Cardiac fibroblast (primary cell): ENCODE measurements around the gene VPS33B.
A peak's percentile ranks its signal among the peaks of the same experiment; 100 is the strongest.

Experiments used
- DNase-seq, 2 donors: peaks; one replicate each; pipeline versions ENCODE4 v3.0.0 to v3.0.0-alpha.2; 2010; ENCODE audit warnings: low read depth in 2 of 2
- H3K4me3 ChIP-seq, 2 donors: replicated peaks in 1 of 2; 1 replicate in 1 of 2; 2 replicates in 1 of 2; pipeline ENCODE4 v1.5.1; 2011; ENCODE audit warnings: low read depth in 2 of 2, low read length in 2 of 2, mild to moderate bottlenecking in 2 of 2, moderate library complexity in 1 of 2
- TF ChIP-seq, protein P1 (sequence below): IDR thresholded peaks from one replicate; pipeline ENCODE4 v1.5.1; 2011; ENCODE audit warnings: low read depth, mild to moderate bottlenecking, low read length, inconsistent platforms

Gene VPS33B

DNA sequence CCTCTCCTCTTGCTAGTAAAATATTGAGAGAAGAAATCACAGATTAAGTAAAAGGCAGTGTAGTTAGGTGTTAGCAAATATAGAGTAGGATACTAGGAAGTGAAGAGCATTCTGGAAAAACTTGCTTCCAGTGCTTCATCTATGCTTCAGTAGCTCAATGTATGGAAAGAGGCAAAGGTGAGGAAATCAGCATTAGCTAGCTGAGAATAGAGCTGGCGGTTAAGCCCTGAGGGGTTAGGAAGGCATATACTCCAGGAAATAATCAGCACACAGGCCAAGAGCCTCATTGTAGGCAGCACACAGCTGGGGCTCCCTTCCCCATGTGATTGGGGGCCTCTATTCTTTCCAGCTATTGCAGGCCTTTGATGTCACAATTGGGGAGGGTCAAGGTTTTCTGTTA lies 54.0 kb downstream of the VPS33B start:
- DNase-seq = no peak
- H3K4me3 ChIP-seq = no peak overlapping the region
- TF ChIP-seq, protein P1, sequence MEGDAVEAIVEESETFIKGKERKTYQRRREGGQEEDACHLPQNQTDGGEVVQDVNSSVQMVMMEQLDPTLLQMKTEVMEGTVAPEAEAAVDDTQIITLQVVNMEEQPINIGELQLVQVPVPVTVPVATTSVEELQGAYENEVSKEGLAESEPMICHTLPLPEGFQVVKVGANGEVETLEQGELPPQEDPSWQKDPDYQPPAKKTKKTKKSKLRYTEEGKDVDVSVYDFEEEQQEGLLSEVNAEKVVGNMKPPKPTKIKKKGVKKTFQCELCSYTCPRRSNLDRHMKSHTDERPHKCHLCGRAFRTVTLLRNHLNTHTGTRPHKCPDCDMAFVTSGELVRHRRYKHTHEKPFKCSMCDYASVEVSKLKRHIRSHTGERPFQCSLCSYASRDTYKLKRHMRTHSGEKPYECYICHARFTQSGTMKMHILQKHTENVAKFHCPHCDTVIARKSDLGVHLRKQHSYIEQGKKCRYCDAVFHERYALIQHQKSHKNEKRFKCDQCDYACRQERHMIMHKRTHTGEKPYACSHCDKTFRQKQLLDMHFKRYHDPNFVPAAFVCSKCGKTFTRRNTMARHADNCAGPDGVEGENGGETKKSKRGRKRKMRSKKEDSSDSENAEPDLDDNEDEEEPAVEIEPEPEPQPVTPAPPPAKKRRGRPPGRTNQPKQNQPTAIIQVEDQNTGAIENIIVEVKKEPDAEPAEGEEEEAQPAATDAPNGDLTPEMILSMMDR = no peak

DNA sequence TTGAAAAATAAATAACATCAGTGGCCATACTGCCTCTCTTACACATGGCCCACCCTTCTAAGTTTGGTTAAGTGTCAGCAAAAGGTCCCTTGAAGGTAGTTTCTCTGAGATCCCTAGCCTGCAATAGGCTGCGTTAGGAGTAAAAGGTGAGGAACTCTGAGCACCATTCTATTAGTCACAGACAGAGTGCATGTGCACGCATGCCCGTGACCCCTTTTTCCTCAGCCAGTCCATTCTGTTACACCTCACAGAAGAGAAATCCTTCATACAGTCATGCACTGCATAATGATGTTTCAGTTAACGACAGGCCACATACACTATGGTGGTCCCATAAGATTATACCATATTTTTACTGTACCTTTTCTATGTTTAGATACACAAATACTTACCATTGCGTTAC lies 55.2 kb downstream of the VPS33B start:
- DNase-seq = no peak
- no peak overlapping the region for H3K4me3 ChIP-seq
- TF ChIP-seq, protein P1 = no peak

DNA sequence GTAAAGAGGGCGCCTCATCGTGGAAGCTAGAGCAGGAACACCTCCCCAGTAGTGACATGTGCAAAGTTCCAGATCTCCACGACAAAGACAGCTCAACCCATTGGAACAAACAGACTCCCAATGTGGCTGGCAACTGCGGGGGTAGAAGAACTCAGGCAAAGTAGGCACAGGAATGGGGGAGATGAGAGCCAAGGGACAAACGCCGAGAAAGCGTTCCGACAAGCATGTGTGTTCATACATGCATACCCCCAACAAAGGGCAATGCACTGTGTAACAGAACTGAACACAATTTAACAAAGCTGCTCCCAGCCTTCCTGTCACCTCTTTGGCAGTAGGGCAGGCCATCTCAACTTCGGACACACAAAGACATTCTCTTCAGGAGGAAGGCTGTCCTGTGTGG lies 56.1 kb downstream of the VPS33B start:
- DNase-seq = no peak

DNA sequence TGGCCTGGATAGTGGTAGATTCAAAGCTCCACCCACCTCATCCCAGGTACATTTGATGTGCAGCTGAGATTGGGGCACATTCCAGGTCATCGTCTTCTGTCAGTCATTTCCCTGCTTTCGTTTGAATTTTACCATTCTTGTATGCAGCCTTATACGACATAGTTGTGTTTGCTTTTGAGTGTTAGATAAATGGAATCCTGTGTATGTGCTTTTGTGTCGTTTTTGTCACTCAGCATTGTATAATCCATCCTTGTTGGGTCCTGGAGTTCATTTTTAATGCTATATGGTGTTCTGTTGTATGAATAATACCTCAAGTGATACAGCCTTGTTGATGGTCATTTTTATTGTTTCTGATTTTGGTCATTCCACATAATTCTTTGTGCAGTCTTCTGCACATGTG lies 60.4 kb downstream of the VPS33B start:
- H3K4me3 ChIP-seq = no peak overlapping the region
- TF ChIP-seq, protein P1 = no peak
- DNase-seq = no peak

More for the DNA sequence above, 56.1 kb downstream of the VPS33B start:
- TF ChIP-seq, protein P1 = no peak
- H3K4me3 ChIP-seq = no peak overlapping the region

DNA sequence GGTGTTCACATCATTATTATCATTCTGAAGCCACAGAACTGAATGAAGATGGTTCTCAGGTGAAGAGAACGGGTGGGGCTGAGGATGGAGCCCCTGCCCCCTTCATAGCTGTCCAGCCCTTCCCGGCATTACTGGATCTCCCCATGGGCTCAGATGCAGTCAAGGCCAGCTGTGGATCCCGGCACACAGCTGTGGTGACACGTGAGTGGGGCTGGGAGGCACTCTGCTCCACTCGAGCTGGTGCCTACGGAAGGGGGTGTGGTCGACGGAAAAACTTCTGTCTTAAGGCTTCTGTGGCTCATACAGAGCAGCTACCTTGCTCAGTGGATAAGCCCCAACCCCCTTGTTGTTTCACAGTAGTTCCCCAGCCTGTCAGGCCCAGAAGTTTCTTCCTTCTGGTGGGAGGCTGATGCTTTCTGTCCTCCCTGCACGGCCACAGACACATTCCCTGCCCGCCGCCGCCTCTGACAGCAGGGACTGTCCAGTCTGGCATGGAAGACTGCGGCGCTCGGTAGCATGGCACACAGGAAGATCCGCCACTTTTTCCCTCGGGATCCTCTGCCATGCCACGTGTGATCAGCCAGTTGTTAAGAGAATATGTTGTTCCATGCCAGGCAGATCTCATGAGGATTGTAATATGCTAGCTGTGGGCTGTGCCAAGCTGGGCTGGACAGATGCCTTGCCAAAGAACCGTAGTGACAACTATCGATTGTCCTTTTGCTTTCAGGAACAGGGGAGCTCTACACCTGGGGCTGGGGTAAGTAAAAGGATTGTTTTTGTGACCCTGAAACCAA lies 61.9 kb downstream of the VPS33B start:
- TF ChIP-seq, protein P1 = no peak

DNA sequence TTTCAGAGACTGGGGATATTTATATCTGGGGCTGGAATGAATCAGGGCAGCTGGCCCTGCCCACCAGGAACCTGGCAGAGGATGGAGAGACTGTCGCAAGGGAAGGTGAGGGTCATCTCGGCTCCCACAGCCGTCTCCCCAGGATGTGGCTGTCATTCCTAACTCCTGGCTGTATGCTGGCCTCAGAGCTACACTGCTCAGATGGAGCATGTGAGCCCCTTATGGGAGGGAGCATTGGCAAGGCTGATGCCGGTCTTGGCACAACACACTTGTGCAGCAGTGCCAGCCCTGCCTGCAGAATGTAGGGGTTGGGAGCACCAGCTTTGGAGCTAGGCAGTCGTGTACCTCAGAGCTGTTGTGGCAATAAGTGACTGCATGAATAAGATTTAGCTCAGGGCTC lies 62.5 kb downstream of the VPS33B start:
- H3K4me3 ChIP-seq = no peak overlapping the region
- TF ChIP-seq, protein P1 = no peak
- peak in 1 of 2 donors; percentile 46 for DNase-seq

More for the DNA sequence above, 61.9 kb downstream of the VPS33B start:
- no peak overlapping the region for H3K4me3 ChIP-seq
- DNase-seq = no peak
